ENCODE results near the gene OLIG2. TPM values are rescaled to one million over a fixed set of nuclear protein-coding genes. Genes with fewer than 3 reads are reported as not detected.

The OLIG2 gene
- total and polyA plus RNA-seq, 2 donors (not counting 3 experiments of a cell fraction or from before 2014, with no cell fraction given), result not detected

DNA sequence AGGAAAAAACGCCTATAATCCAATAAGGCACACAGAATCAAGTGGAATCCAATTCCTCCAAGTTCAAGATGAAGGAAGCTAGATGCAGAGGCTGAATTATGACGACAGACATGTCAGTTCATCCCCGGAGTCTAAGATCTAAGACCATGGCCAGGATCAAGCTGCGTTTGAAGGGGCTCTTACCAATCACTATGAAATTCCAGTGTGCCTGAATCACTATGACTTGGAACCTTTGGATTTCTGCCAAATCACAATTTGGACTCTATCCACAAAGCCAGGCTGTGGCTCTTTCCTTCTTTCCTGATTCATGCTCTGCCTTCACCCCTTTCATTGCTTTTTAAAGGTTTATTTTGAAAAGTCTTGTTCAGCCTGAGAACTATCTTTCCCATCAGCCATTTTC, 17.1 kb downstream of the OLIG2 start:
- BruUV-seq (replicated peaks), result no TSS peak
- ChIA-PET POLR2A (no interaction called here), CTCF (interaction anchor here (0.6 to 1.2 kb wide), 6 partner anchors 9 to 154 kb away, joined by 3 to 4 read pairs (median 3); partner anchors contain the start of gene OLIG1)
- H3K27me3 ChIP-seq (ENCODE audit: control insufficient read depth in 2 of 2, insufficient read depth in 2 of 2, low read length in 2 of 2), result peaks cover 3 to 7% of the 10 kb centered on the region in 2 experiments
- peak overlapping the region; percentile 43 for H3K4me2 ChIP-seq (ENCODE audit: insufficient read depth, low read length)
- H3K9me1 ChIP-seq (replicated peaks; ENCODE audit: control insufficient read depth, extremely low read depth, insufficient read depth, low read length), result no peaks in the 10 kb centered on the region
- DNase-seq (ENCODE audit: low read depth, low spot score) (peak; percentile 91), FAIRE-seq (peak; percentile 92)
- H3K9me3 ChIP-seq (replicated peaks; ENCODE audit: control insufficient read depth, insufficient read depth, low read length), result no peaks in the 10 kb centered on the region
- dilution Hi-C loops (cut with MboI; ENCODE audit: extremely low pct_ligation_motif_present, low sequenced_read_pairs) (no loop called here), intact Hi-C loops (cut with micrococcal nuclease) (no loop called here)
- H3K4me3 ChIP-seq (replicated peaks in 1 of 3; ENCODE audit: insufficient read depth in 1 of 3, low read depth in 1 of 3, low read length in 3 of 3), result no peak overlapping the region
- H3K79me2 ChIP-seq (ENCODE audit: control insufficient read depth, insufficient read depth, low read length), result no peaks in the 10 kb centered on the region
- H4K20me1 ChIP-seq (replicated peaks; ENCODE audit: control insufficient read depth, extremely low read depth, insufficient read depth, low read length), result no peaks in the 10 kb centered on the region
- H2AFZ ChIP-seq (ENCODE audit: low read depth, low read length), result no peak overlapping the region
- no peak for TF ChIP-seq POLR2A (IDR thresholded peaks at IDR 0.05; ENCODE audit: low read depth, low read length)
- TF ChIP-seq, protein P1, sequence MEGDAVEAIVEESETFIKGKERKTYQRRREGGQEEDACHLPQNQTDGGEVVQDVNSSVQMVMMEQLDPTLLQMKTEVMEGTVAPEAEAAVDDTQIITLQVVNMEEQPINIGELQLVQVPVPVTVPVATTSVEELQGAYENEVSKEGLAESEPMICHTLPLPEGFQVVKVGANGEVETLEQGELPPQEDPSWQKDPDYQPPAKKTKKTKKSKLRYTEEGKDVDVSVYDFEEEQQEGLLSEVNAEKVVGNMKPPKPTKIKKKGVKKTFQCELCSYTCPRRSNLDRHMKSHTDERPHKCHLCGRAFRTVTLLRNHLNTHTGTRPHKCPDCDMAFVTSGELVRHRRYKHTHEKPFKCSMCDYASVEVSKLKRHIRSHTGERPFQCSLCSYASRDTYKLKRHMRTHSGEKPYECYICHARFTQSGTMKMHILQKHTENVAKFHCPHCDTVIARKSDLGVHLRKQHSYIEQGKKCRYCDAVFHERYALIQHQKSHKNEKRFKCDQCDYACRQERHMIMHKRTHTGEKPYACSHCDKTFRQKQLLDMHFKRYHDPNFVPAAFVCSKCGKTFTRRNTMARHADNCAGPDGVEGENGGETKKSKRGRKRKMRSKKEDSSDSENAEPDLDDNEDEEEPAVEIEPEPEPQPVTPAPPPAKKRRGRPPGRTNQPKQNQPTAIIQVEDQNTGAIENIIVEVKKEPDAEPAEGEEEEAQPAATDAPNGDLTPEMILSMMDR (IDR thresholded peaks at IDR 0.05; ENCODE audit: extremely low read depth in 1 of 2, insufficient read depth in 1 of 2, low read depth in 1 of 2, low read length in 2 of 2), result no peak
- no peak for TF ChIP-seq MYC (IDR thresholded peaks at IDR 0.05; ENCODE audit: low read depth, low read length)
- TF ChIP-seq JUN (IDR thresholded peaks at IDR 0.05; ENCODE audit: borderline replicate concordance, insufficient read depth, insufficient read length, low read depth), result peak; percentile 28
- TF ChIP-seq POLR2AphosphoS5 (IDR thresholded peaks at IDR 0.05; ENCODE audit: insufficient read depth, low read depth, low read length), result peak; percentile 56
- TF ChIP-seq, protein P2, sequence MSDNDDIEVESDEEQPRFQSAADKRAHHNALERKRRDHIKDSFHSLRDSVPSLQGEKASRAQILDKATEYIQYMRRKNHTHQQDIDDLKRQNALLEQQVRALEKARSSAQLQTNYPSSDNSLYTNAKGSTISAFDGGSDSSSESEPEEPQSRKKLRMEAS (IDR thresholded peaks at IDR 0.05; ENCODE audit: insufficient read depth, insufficient read length), result no peak
- TF ChIP-seq EZH2 (IDR thresholded peaks at IDR 0.05; ENCODE audit: borderline replicate concordance, low read depth, low read length, severe bottlenecking), result no peak
- TF ChIP-seq GATA2 (IDR thresholded peaks at IDR 0.05; ENCODE audit: insufficient read depth, insufficient read length, low read depth, low read length), result peak; percentile 83
- TF ChIP-seq FOS (IDR thresholded peaks at IDR 0.05; ENCODE audit: borderline replicate concordance, insufficient read depth, low read length), result peak; percentile 83
- no peak overlapping the region for H3K27ac ChIP-seq (ENCODE audit: insufficient read depth, low read depth, low read length)
- H3K4me1 ChIP-seq (ENCODE audit: control insufficient read depth, extremely low read depth, insufficient read depth, low read length), result peaks cover 15% of the 10 kb centered on the region
- no peaks in the 10 kb centered on the region for H3K36me3 ChIP-seq (ENCODE audit: control insufficient read depth in 2 of 2, extremely low read depth in 1 of 2, insufficient read depth in 2 of 2, low read length in 2 of 2)
- no peak overlapping the region for H3K9ac ChIP-seq (replicated peaks; ENCODE audit: extremely low read depth, insufficient read depth, low read length)

Measured in endothelial cell of umbilical vein (primary cell).